SK-N-SH (cell line): ENCODE measurements around the gene NDUFAF8. TPM values are rescaled to one million over a fixed set of nuclear protein-coding genes. Genes with fewer than 3 reads are reported as not detected.

Experiments
- CTCF ChIA-PET: fragments of 300-600, 350-600 bp; formaldehyde crosslinking; extraction: SDS; loops from one replicate; lab custom pipeline; 2021; lab: Yijun Ruan, JAX
- POLR2A ChIA-PET: fragments of 350-600 bp; sonication (Branson Sonifier 250); formaldehyde crosslinking; extraction: SDS; loops from one replicate; lab custom pipeline; 2020; ENCODE audit warnings: antibody characterized with exemption, inconsistent platforms; lab: Yijun Ruan, JAX
- DNase-seq: peaks from one replicate; pipeline ENCODE4 v3.0.0; 2012
- H2AFZ ChIP-seq: fragments of 200-600 bp; sonication (generic); 2 replicates; pipeline ENCODE4 v1.8.1; 2016; ENCODE audit warnings: antibody characterized with exemption, mild to moderate bottlenecking, low read depth
- H3F3A ChIP-seq: fragments of 200-600 bp; sonication (generic); replicated peaks from 2 replicates; pipeline ENCODE3; 2016; ENCODE audit warnings: antibody characterized with exemption, mild to moderate bottlenecking; ENCODE audit not compliant: insufficient read depth
- H3K27ac ChIP-seq, 2 experiments: fragments of 200-500 bp in 1 of 2; fragments of 200-600 bp in 1 of 2; sonication (Bioruptor generic) in 1 of 2; sonication (generic), shearing (Covaris generic) in 1 of 2; 2 replicates each; pipeline versions ENCODE4 v1.5.1 to v1.6.1; 2014 to 2016; ENCODE audit warnings: low read depth in 2 of 2, inconsistent platforms in 1 of 2, low read length in 1 of 2, mild to moderate bottlenecking in 1 of 2, mixed read lengths in 1 of 2
- H3K27me3 ChIP-seq: fragments of 200-600 bp; sonication (generic), shearing (Covaris generic); 2 replicates; pipeline ENCODE4 v1.6.1; 2016; ENCODE audit warnings: mixed run types; ENCODE audit not compliant: insufficient read depth
- H3K36me3 ChIP-seq, 2 experiments: fragments of 200-500 bp in 1 of 2; fragments of 200-600 bp in 1 of 2; sonication (Bioruptor generic) in 1 of 2; sonication (generic) in 1 of 2; replicated peaks in 1 of 2; 2 replicates each; pipeline versions ENCODE3 to v1.5.1; 2014 to 2016; ENCODE audit warnings: low read length in 1 of 2, mild to moderate bottlenecking in 1 of 2; ENCODE audit not compliant: insufficient read depth in 2 of 2, control insufficient read depth in 1 of 2
- H3K4me1 ChIP-seq, 2 experiments: fragments of 200-500 bp in 1 of 2; fragments of 200-600 bp in 1 of 2; sonication (Bioruptor generic) in 1 of 2; sonication (generic), shearing (Covaris generic) in 1 of 2; 2 replicates each; pipeline versions ENCODE4 v1.5.1 to v1.6.1; 2014 to 2016; ENCODE audit warnings: low read depth in 1 of 2, low read length in 1 of 2, mixed run types in 1 of 2; ENCODE audit not compliant: insufficient read depth in 2 of 2, control insufficient read depth in 1 of 2
- H3K4me2 ChIP-seq: fragments of 200-600 bp; sonication (generic), shearing (Covaris generic); 2 replicates; pipeline ENCODE4 v1.6.1; 2017; ENCODE audit warnings: mixed run types
- H3K4me3 ChIP-seq, 2 experiments: fragments of 200-500 bp in 1 of 2; fragments of 200-600 bp in 1 of 2; sonication (Bioruptor generic) in 1 of 2; sonication (generic), shearing (Covaris generic) in 1 of 2; 2 replicates each; pipeline versions ENCODE4 v1.5.1 to v1.8.1; 2014 to 2016; ENCODE audit warnings: low read depth in 2 of 2, inconsistent platforms in 1 of 2, low read length in 1 of 2, mild to moderate bottlenecking in 1 of 2, mixed read lengths in 1 of 2, moderate library complexity in 1 of 2
- H3K79me2 ChIP-seq: fragments of 200-600 bp; sonication (generic); 2 replicates; pipeline ENCODE4 v1.8.1; 2017; ENCODE audit warnings: mild to moderate bottlenecking; ENCODE audit not compliant: insufficient read depth
- H3K9ac ChIP-seq: fragments of 200-600 bp; sonication (generic); 2 replicates; pipeline ENCODE4 v1.6.1; 2017; ENCODE audit warnings: mixed run types
- H3K9me2 ChIP-seq: fragments of 200-600 bp; sonication (generic); 2 replicates; pipeline ENCODE4 v1.6.1; 2017; ENCODE audit warnings: mixed run types
- H3K9me3 ChIP-seq: fragments of 200-600 bp; sonication (generic); 2 replicates; pipeline ENCODE4 v1.6.1; 2017; ENCODE audit warnings: mixed run types, mild to moderate bottlenecking, moderate library complexity
- H4K20me1 ChIP-seq: fragments of 200-600 bp; sonication (generic); 2 replicates; pipeline ENCODE4 v1.6.1; 2017; ENCODE audit warnings: mild to moderate bottlenecking, mixed run types; ENCODE audit not compliant: insufficient read depth
- ELF1 ChIP-seq: IDR thresholded peaks from 2 replicates; pipeline ENCODE4 v1.4.0; 2012
- EP300 ChIP-seq, 2 experiments: IDR thresholded peaks; 2 replicates each; pipeline versions ENCODE4 v1.4.0 to v1.6.1; 2012; ENCODE audit warnings: borderline replicate concordance in 1 of 2, low read depth in 1 of 2, low read length in 1 of 2
- EZH2phosphoT487 ChIP-seq: fragments of 200-600 bp; sonication (generic); IDR thresholded peaks from 2 replicates; pipeline ENCODE4 v1.6.1; 2017; ENCODE audit warnings: low read depth, mixed run types, mild to moderate bottlenecking, antibody characterized with exemption, moderate library complexity, borderline replicate concordance
- FOSL2 ChIP-seq: IDR thresholded peaks from 2 replicates; pipeline ENCODE4 v1.4.0; 2012; ENCODE audit warnings: low read depth, mild to moderate bottlenecking, moderate library complexity, borderline replicate concordance
- FOXM1 ChIP-seq: IDR thresholded peaks from 2 replicates; pipeline ENCODE4 v1.4.0; 2012; ENCODE audit warnings: low read depth, mild to moderate bottlenecking
- GATA2 ChIP-seq: sonication (generic); formaldehyde crosslinking; IDR thresholded peaks from 2 replicates; pipeline ENCODE4 v1.5.0; 2020; ENCODE audit warnings: mild to moderate bottlenecking, missing genetic modification reagents
- IRF3 ChIP-seq: fragments of 150-350 bp; IDR thresholded peaks from 2 replicates; pipeline ENCODE4 v1.6.1; 2016; ENCODE audit warnings: mild to moderate bottlenecking, low read depth, low read length
- MAX ChIP-seq: IDR thresholded peaks from 2 replicates; pipeline ENCODE4 v1.4.0; 2012; ENCODE audit warnings: low read depth
- MEF2A ChIP-seq: IDR thresholded peaks from 2 replicates; pipeline ENCODE4 v1.4.0; 2012; ENCODE audit warnings: low read depth, borderline replicate concordance
- NFIC ChIP-seq: IDR thresholded peaks from 2 replicates; pipeline ENCODE4 v1.4.0; 2012; ENCODE audit warnings: borderline replicate concordance
- NRF1 ChIP-seq: IDR thresholded peaks from 2 replicates; pipeline ENCODE4 v1.6.1; 2012; ENCODE audit warnings: low read depth, mild to moderate bottlenecking, low read length
- PBX3 ChIP-seq: IDR thresholded peaks from 2 replicates; pipeline ENCODE4; 2012
- RCOR1 ChIP-seq: fragments of 150-350 bp; IDR thresholded peaks from 2 replicates; pipeline ENCODE4 v1.6.1; 2017; ENCODE audit warnings: antibody characterized with exemption, low read length
- SIN3A ChIP-seq: IDR thresholded peaks from 2 replicates; pipeline ENCODE4 v1.6.1; 2012; ENCODE audit warnings: low read depth, mild to moderate bottlenecking, low read length, moderate library complexity, borderline replicate concordance
- TAF1 ChIP-seq: IDR thresholded peaks from 2 replicates; pipeline ENCODE4 v1.6.1; 2012; ENCODE audit warnings: low read depth, mild to moderate bottlenecking, low read length, moderate library complexity, borderline replicate concordance
- TCF12 ChIP-seq: IDR thresholded peaks from 2 replicates; pipeline ENCODE4 v1.4.0; 2012
- TEAD4 ChIP-seq: IDR thresholded peaks from 2 replicates; pipeline ENCODE4 v1.4.0; 2012; ENCODE audit warnings: mild to moderate bottlenecking, borderline replicate concordance; ENCODE audit not compliant: insufficient read depth
- YY1 ChIP-seq: IDR thresholded peaks from 2 replicates; pipeline ENCODE4 v1.4.0; 2012; ENCODE audit warnings: low read depth, mild to moderate bottlenecking
- WGBS: methylation state at CpG from one replicate; pipeline ENCODE4 v1.1.6; 2017; ENCODE audit warnings: low lambda C conversion rate; 5-methylcytosine and 5-hydroxymethylcytosine counted together
- polyA plus RNA-seq, 3 experiments: library from polyadenylated mRNA; depleted of rRNA; stranded (reverse); fragments of >200 nt; gene quantifications; 2 replicates each; pipeline ENCODE4 v1.2.3, GENCODE V29; 2012
- TF ChIP-seq, protein P1 (sequence below): fragments of 150-350 bp; IDR thresholded peaks from 2 replicates; pipeline ENCODE4 v1.6.1; 2017; ENCODE audit warnings: antibody characterized with exemption, low read length, low read depth, borderline replicate concordance
- TF ChIP-seq, protein P2 (sequence below): IDR thresholded peaks from 2 replicates; pipeline ENCODE4 v1.6.1; 2012; ENCODE audit warnings: mild to moderate bottlenecking, low read depth, low read length, moderate library complexity

Gene NDUFAF8
- polyA plus RNA-seq, 1 of the 3 experiments (the other 2 are of a cell fraction) = 229 TPM

DNA sequence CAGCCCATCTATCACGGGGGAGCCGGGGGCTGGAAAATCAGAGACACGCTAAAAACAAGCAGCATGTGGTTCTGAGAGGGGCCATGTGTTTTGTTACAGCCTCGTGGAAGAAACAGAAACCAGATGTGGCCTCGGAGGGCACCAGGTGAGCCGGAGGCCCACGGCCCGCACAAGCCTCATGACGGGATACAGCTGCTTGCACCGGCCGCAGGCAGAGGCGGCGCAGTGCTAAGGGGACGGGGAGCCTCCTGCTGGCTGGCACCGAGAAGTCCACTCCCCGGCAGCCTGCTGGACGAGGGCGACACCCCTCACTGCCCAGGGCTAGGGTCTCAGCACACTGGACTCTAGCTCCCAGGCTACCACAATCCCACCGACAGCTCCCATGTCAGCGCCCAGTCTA, 19.2 kb downstream of the NDUFAF8 start (continued):
- TF ChIP-seq PBX3 = no peak
- no peak for TF ChIP-seq IRF3
- TF ChIP-seq MEF2A = no peak
- TF ChIP-seq, protein P1, sequence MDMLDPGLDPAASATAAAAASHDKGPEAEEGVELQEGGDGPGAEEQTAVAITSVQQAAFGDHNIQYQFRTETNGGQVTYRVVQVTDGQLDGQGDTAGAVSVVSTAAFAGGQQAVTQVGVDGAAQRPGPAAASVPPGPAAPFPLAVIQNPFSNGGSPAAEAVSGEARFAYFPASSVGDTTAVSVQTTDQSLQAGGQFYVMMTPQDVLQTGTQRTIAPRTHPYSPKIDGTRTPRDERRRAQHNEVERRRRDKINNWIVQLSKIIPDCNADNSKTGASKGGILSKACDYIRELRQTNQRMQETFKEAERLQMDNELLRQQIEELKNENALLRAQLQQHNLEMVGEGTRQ = no peak
- TF ChIP-seq SIN3A = no peak
- TF ChIP-seq NFIC = no peak
- TF ChIP-seq TAF1 = no peak

DNA sequence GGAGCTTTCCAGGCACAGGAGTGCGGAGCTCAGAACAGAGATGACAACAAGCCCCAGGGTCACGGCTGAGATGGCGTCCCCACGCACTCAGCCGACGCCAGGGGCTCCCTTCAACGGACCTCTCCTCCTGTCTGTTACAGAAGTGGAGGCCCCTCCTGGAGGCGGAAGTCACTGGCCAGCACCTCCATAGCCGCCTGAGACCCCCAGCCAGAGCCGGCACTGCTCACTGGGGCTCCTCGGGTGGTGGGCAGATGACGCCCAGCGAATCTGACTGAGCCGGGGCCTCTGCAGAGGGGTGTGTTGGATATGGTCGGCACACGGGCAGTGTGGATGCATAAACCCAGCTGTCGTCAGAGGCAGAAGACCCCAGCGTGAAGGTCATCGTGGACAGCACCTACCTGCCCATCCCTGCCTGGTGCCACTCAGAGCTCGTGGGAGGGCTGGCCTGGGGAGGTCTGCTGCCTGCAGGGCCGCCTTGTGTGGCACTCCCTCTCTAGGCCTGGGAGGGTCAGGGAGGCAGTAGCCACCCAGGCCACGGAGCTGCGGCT, 20.0 kb downstream of the NDUFAF8 start:
- H3K79me2 ChIP-seq = no peaks in the 10 kb centered on the region
- H3K36me3 ChIP-seq = peaks cover 27 to 66% of the 10 kb centered on the region in 2 experiments
- no peak overlapping the region for H3K4me2 ChIP-seq
- no peaks in the 10 kb centered on the region for H3K9me2 ChIP-seq
- no peak overlapping the region for H3K4me3 ChIP-seq
- POLR2A ChIA-PET = interaction anchor here (1.1 to 1.2 kb wide), 2 partner anchors 87 to 226 kb away, joined by 3 to 4 read pairs; no protein-coding TSS in a partner anchor
- CTCF ChIA-PET = interaction anchor here (0.6 to 11.3 kb wide), 32 partner anchors 10 to 302 kb away, joined by 3 to 140 read pairs (median 5); partner anchors contain the start of genes BAHCC1, NDUFAF8, SLC38A10 and TEPSIN
- WGBS = 94% methylated on average over 17 of the region's 23 CpGs
- H3K4me1 ChIP-seq = peaks cover 0 to 15% of the 10 kb centered on the region in 2 experiments; a peak in 1 of 4 replicates
- DNase-seq = no peak
- H3F3A ChIP-seq = no peaks in the 10 kb centered on the region
- H3K9me3 ChIP-seq = no peaks in the 10 kb centered on the region
- no peaks in the 10 kb centered on the region for H3K27me3 ChIP-seq
- no peak overlapping the region for H2AFZ ChIP-seq
- peaks cover 10% of the 10 kb centered on the region; the same call in 1 of the 2 replicates for H4K20me1 ChIP-seq
- no peak overlapping the region for H3K9ac ChIP-seq
- no peak overlapping the region; a peak in 1 of 4 replicates for H3K27ac ChIP-seq
- TF ChIP-seq RCOR1 (no peak), PBX3 (no peak), TCF12 (no peak), ELF1 (no peak), NRF1 (no peak), EP300 (IDR thresholded peaks at IDR 0.05; ENCODE audit: borderline replicate concordance in 1 of 2, low read depth in 1 of 2, low read length in 1 of 2) (no peak), MAX (no peak), GATA2 (no peak), YY1 (no peak), FOSL2 (no peak), NFIC (no peak), FOXM1 (no peak), EZH2phosphoT487 (no peak), TEAD4 (no peak)
- TF ChIP-seq, protein P2, sequence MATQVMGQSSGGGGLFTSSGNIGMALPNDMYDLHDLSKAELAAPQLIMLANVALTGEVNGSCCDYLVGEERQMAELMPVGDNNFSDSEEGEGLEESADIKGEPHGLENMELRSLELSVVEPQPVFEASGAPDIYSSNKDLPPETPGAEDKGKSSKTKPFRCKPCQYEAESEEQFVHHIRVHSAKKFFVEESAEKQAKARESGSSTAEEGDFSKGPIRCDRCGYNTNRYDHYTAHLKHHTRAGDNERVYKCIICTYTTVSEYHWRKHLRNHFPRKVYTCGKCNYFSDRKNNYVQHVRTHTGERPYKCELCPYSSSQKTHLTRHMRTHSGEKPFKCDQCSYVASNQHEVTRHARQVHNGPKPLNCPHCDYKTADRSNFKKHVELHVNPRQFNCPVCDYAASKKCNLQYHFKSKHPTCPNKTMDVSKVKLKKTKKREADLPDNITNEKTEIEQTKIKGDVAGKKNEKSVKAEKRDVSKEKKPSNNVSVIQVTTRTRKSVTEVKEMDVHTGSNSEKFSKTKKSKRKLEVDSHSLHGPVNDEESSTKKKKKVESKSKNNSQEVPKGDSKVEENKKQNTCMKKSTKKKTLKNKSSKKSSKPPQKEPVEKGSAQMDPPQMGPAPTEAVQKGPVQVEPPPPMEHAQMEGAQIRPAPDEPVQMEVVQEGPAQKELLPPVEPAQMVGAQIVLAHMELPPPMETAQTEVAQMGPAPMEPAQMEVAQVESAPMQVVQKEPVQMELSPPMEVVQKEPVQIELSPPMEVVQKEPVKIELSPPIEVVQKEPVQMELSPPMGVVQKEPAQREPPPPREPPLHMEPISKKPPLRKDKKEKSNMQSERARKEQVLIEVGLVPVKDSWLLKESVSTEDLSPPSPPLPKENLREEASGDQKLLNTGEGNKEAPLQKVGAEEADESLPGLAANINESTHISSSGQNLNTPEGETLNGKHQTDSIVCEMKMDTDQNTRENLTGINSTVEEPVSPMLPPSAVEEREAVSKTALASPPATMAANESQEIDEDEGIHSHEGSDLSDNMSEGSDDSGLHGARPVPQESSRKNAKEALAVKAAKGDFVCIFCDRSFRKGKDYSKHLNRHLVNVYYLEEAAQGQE = no peak
